Naive thymus-derived CD4-positive, alpha-beta T cell (primary cell): ENCODE results near the gene MRPL49. TPM values are rescaled to one million over a fixed set of nuclear protein-coding genes. Genes with fewer than 3 reads are reported as not detected.
"Not testable (repeated sequence)": the region's sequence is repeated elsewhere in the genome, so short reads cannot be mapped to it uniquely, and the experiment has no call there.

Experiments used
- ATAC-seq: fragments of 150-1000 bp; cut with Tn5 transposase; 2 replicates; pipeline ENCODE4 v1.10.0; 2021; ENCODE audit warnings: mild to moderate bottlenecking, moderate library complexity
- CTCF ChIA-PET: fragments of 350-600 bp; sonication (Branson Sonifier 250); formaldehyde crosslinking; loops from one replicate; lab custom pipeline; 2021; ENCODE audit warnings: antibody characterized with exemption; lab: Charles Lee
- POLR2A ChIA-PET: fragments of 350-600 bp; sonication (Branson Sonifier 250); formaldehyde crosslinking; loops from one replicate; lab custom pipeline; 2021; ENCODE audit warnings: antibody characterized with exemption, inconsistent platforms; lab: Charles Lee
- DNase-seq, 9 donors: peaks; one replicate each; pipeline versions ENCODE4 v3.0.0 to v3.0.0-alpha.2; 2020 to 2022; ENCODE audit warnings: mixed read lengths in 1 of 9
- H3K27ac ChIP-seq: one replicate; pipeline ENCODE4 v1.7.0; 2013; ENCODE audit warnings: mild to moderate bottlenecking, low read depth, low read length, moderate library complexity
- H3K27me3 ChIP-seq, 2 donors: one replicate each; pipeline ENCODE4 v1.7.0; 2013; ENCODE audit warnings: low read length in 2 of 2, mild to moderate bottlenecking in 2 of 2, moderate library complexity in 2 of 2; ENCODE audit not compliant: control insufficient read depth in 2 of 2, insufficient read depth in 2 of 2
- H3K36me3 ChIP-seq, 3 experiments: 1 replicate in 2 of 3; 2 replicates in 1 of 3; pipeline ENCODE4 v1.7.0; 2013; ENCODE audit warnings: low read length in 3 of 3, mild to moderate bottlenecking in 3 of 3, moderate library complexity in 1 of 3; ENCODE audit not compliant: insufficient read depth in 3 of 3, control insufficient read depth in 2 of 3
- H3K4me1 ChIP-seq, 2 donors: one replicate each; pipeline ENCODE4 v1.7.0; 2013; ENCODE audit warnings: low read length in 2 of 2, mild to moderate bottlenecking in 2 of 2, moderate library complexity in 1 of 2; ENCODE audit not compliant: control insufficient read depth in 2 of 2, insufficient read depth in 2 of 2
- H3K4me3 ChIP-seq: 2 replicates; pipeline ENCODE4 v1.7.0; 2013; ENCODE audit warnings: mild to moderate bottlenecking, low read length
- H3K9me3 ChIP-seq, 3 experiments: 1 replicate in 2 of 3; 2 replicates in 1 of 3; pipeline ENCODE4 v1.7.0; 2013; ENCODE audit warnings: low read length in 3 of 3; ENCODE audit not compliant: control insufficient read depth in 2 of 3
- H3K27ac Mint-ChIP-seq, 9 donors: one replicate each; pipeline ENCODE4 v1.8.0; 2020 to 2022; ENCODE audit warnings: mixed read lengths in 9 of 9, mild to moderate bottlenecking in 8 of 9, moderate library complexity in 5 of 9, inconsistent platforms in 2 of 9
- H3K27me3 Mint-ChIP-seq, 5 donors: one replicate each; pipeline ENCODE4 v1.8.0; 2021 to 2022; ENCODE audit warnings: mixed read lengths in 5 of 5, mild to moderate bottlenecking in 1 of 5
- H3K36me3 Mint-ChIP-seq, 5 donors: one replicate each; pipeline ENCODE4 v1.8.0; 2020 to 2022; ENCODE audit warnings: mixed read lengths in 5 of 5, mild to moderate bottlenecking in 3 of 5, inconsistent platforms in 1 of 5
- H3K4me1 Mint-ChIP-seq, 7 donors: one replicate each; pipeline ENCODE4 v1.8.0; 2020 to 2022; ENCODE audit warnings: mixed read lengths in 7 of 7, mild to moderate bottlenecking in 3 of 7, inconsistent platforms in 1 of 7
- H3K4me3 Mint-ChIP-seq, 10 donors: one replicate each; pipeline ENCODE4 v1.8.0; 2020 to 2022; ENCODE audit warnings: mild to moderate bottlenecking in 10 of 10, mixed read lengths in 10 of 10, moderate library complexity in 6 of 10, inconsistent platforms in 2 of 10
- H3K9me3 Mint-ChIP-seq, 11 donors: one replicate each; pipeline ENCODE4 v1.8.0; 2020 to 2022; ENCODE audit warnings: mixed read lengths in 11 of 11, mild to moderate bottlenecking in 4 of 11, inconsistent platforms in 1 of 11, moderate library complexity in 1 of 11
- intact Hi-C, 2 donors: fragments of 100-400 bp; cut with micrococcal nuclease; formaldehyde crosslinking; loops; one replicate each; pipeline ENCODE4 v1.15.1; 2023
- polyA plus RNA-seq, 2 donors: library from polyadenylated mRNA; unstranded; fragments of 300-500 nt; fragmentation: Illumina TruSeq; gene quantifications; one replicate each; pipeline ENCODE4 v1.2.3, GENCODE V29; 2021
- total RNA-seq, 6 experiments: library from RNA in 5 of 6; stranded (reverse) in 5 of 6; gene quantifications; 1 replicate in 5 of 6; 2 replicates in 1 of 6; pipeline ENCODE4 v1.2.3 and lab custom pipeline; 2021 to 2026

Gene MRPL49
- total and polyA plus RNA-seq, 7 experiments from 2014 or later = 38.1 to 102 (median 62.9) TPM

DNA sequence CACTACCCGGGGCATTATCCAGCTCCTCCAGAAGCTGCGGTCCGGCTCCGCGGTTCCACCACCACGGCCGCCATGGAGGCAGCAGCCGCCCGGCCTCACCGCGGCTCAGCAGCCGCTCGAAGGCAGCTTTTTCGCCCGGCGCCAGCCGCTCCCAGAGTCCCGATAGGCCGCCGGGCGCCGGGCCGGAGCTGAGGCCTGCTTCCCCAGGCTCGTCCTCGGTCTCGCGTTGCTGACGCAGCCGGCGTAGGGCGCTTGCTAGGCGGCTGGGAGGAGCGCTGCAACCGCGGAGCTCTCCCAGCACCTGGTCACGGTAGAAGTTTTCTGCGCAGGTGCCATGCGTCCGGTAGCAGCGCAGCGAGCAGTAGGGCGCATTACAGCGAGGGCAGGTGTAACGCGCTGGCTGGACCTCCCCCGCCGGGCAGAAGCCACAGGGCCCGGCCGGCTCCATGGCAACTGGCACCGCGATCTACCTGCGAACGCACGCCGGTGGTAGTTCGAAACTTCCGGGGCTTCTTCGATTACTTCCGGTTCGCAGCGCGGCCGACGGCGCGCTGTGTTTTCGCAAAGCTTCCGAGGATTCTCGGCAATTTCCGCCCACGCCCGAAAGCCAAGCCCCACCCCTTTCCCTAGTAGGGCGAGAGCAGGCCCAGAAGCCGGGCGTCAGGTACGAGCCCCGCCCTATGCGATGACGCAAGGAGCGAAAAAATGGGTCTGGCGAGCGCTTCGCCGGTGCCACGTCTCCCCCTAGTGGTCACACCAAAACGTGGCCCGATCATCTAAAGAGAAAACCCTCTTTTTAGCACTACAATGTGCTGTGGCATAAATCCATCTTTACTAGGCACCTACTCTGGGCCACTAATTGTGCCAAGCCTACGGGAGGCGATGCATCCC lies 4.7 kb upstream of the MRPL49 start, which contains the start of gene ZNHIT2:
ZNHIT2 (minus strand) TSS at position 496 of the 891 bp plus-strand sequence; CDS start at position 448, 48 bp downstream.
- H3K27ac Mint-ChIP-seq = peak within 1 kb of the TSS; percentile 86 to 100 (median 96)
- intact Hi-C loops = loop anchor here (1.0 to 10.0 kb wide), 20 partner anchors 7 to 498 kb away; partner anchors contain the start of genes ATG2A (in 2 of the 2), CDCA5 (in 2 of the 2), RASGRP2 (in 2 of the 2) and SF1 (in 2 of the 2)
- Histone ChIP-seq H3K4me1 (peaks cover 28 to 37% of the 10 kb centered on the region in 2 donors), H3K9me3 (no peaks in the 10 kb centered on the region), H3K4me3 (peak within 1 kb of the TSS; percentile 92), H3K27me3 (no peaks in the 10 kb centered on the region), H3K36me3 (peaks cover 16 to 41% (median 19%) of the 10 kb centered on the region in 3 experiments), H3K27ac (peak within 1 kb of the TSS; percentile 99)
- DNase-seq = peak; percentile 94 to 100 (median 100)
- POLR2A ChIA-PET = interaction anchor here (0.6 to 9.9 kb wide), 26 partner anchors 7 to 497 kb away, joined by 3 to 237 read pairs (median 4); partner anchors contain the start of genes ARL2, MEN1, PCNX3 and RASGRP2
- no peaks in the 10 kb centered on the region for H3K27me3 Mint-ChIP-seq
- peaks cover 20 to 77% (median 53%) of the 10 kb centered on the region in 7 donors for H3K4me1 Mint-ChIP-seq
- peaks cover 0 to 31% (median 26%) of the 10 kb centered on the region in 5 donors for H3K36me3 Mint-ChIP-seq
- H3K9me3 Mint-ChIP-seq = peaks cover 0 to 2% (median 0%) of the 10 kb centered on the region in 11 donors
- peak within 1 kb of the TSS; percentile 91 to 95 (median 92) for H3K4me3 Mint-ChIP-seq
- CTCF ChIA-PET = interaction anchor here (0.6 to 1.7 kb wide), 17 partner anchors 13 to 1124 kb away, joined by 3 to 5 read pairs (median 3); partner anchors contain the start of gene ARL2
- ATAC-seq = peak; percentile 85

DNA sequence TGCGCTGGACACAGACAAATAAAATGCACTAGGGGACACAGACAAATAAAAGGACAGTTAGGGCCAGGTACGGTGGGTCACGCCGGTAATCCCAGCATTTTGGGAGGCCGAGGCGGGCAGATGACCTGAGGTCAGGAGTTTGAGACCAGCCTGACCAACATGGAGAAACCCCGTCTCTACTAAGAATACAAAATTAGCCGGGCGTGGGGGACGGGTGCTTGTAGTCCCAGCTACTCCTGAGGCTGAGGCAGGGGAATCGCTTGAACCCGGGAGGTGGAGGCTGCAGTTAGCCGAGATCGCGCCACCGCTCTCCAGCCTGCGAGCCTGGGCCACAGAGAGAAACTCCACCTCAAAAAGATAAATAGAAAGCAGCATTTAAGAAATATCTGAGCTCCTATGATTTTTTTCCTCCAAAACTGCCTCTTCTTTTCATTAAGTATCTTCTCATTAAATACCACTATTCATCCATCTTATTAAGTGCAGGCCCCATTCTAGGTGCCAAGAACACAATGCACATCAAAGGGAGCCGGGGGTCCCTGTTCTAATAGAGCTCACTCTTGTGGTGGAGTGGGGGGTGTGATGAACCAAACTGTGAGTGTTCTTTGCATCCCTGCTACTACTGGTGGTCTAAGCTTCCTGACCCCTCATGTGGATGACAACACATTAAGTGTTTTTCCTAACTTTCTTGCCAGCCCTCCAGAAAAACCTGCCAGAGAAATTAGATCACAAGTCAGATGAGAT lies 3.9 kb upstream of the MRPL49 start:
- DNase-seq (no peak), ATAC-seq (no peak)
- no peak overlapping the region for H3K4me3 ChIP-seq
- Mint-ChIP-seq H3K27ac (peak overlapping the region; percentile 86 to 100 (median 95)), H3K27me3 (no peaks in the 10 kb centered on the region), H3K4me3 (peak overlapping the region; percentile 91 to 95 (median 92)), H3K9me3 (peaks cover 0 to 2% (median 0%) of the 10 kb centered on the region in 11 donors), H3K36me3 (peaks cover 0 to 31% (median 26%) of the 10 kb centered on the region in 5 donors), H3K4me1 (peaks cover 19 to 81% (median 56%) of the 10 kb centered on the region in 7 donors)
- POLR2A ChIA-PET = interaction anchor here (0.6 to 9.9 kb wide), 20 partner anchors 8 to 497 kb away, joined by 3 to 237 read pairs (median 4); partner anchors contain the start of genes ARL2, MEN1, PCNX3 and RASGRP2
- peaks cover 16 to 41% (median 19%) of the 10 kb centered on the region in 3 experiments for H3K36me3 ChIP-seq
- intact Hi-C loops = loop anchor here (1.0 to 10.0 kb wide), 3 partner anchors 8 to 373 kb away; partner anchors contain the start of genes CDC42EP2 (in 1 of the 2) and RASGRP2 (in 1 of the 2)
- peak overlapping the region; percentile 99 for H3K27ac ChIP-seq
- H3K27me3 ChIP-seq = no peaks in the 10 kb centered on the region
- H3K9me3 ChIP-seq = no peaks in the 10 kb centered on the region
- CTCF ChIA-PET = interaction anchor here (0.6 to 1.4 kb wide), 8 partner anchors 29 to 202 kb away, joined by 3 to 4 read pairs (median 3); partner anchors contain the start of gene ARL2
- peaks cover 29 to 40% of the 10 kb centered on the region in 2 donors for H3K4me1 ChIP-seq

DNA sequence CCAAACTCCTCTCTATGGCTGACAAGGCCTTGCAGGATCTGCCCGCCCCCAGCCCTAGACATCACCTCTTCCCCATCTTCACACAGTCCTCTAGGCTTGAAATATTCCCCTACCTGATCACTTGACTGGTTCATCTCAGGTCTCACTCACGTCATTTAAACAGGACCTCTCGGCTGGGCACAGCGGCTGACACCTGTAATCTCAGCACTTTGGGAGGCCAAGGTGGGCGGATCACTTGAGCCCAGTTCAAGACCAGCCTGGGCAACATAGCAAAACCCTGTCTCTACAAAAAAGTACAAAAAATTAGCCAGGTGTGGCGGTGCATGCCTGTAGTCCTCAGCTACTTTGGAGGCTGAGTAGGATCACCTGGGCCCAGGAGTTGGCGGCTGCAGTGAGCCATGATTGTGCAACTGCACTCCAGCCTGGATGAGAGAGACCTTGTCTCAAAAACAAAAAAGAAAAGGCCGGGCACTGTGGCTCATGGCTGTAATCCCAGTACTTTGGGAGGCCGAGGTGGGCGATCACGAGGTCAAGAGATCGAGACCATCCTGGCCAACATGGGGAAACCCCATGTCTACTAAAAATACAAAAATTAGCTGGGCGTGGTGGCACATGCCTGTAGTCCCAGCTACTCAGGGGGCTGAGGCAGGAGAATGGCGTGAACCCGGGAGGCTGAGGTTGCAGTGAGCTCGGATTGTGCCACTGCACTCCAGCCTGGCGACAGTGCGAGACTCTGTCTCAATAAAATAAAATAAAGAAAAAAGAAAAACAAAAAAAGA lies 3.0 kb upstream of the MRPL49 start:
- Mint-ChIP-seq H3K4me1 (peaks cover 15 to 79% (median 51%) of the 10 kb centered on the region in 7 donors), H3K4me3 (peak overlapping the region in 3 of 10 donors; percentile 41 to 66 (median 43)), H3K36me3 (peaks cover 0 to 31% (median 26%) of the 10 kb centered on the region in 5 donors), H3K27ac (peak overlapping the region; percentile 41 to 100 (median 93))
- intact Hi-C loops = loop anchor here (1.0 to 10.0 kb wide), 3 partner anchors 9 to 374 kb away; partner anchors contain the start of genes CDC42EP2 (in 1 of the 2) and RASGRP2 (in 1 of the 2)
- H3K27me3 Mint-ChIP-seq, H3K9me3 ChIP-seq, H3K27me3 ChIP-seq, H3K9me3 Mint-ChIP-seq, DNase-seq, ATAC-seq, H3K4me3 ChIP-seq: not testable (repeated sequence)
- peak overlapping the region; percentile 99 for H3K27ac ChIP-seq
- CTCF ChIA-PET = interaction anchor here (0.9 to 1.3 kb wide), 4 partner anchors 29 to 203 kb away, joined by 3 to 4 read pairs (median 4); no protein-coding TSS in a partner anchor
- POLR2A ChIA-PET = interaction anchor here (0.8 to 9.9 kb wide), 11 partner anchors 8 to 340 kb away, joined by 3 to 237 read pairs (median 5); partner anchors contain the start of genes ARL2, SYVN1, TM7SF2 and VPS51
- H3K36me3 ChIP-seq = peaks cover 16 to 42% (median 19%) of the 10 kb centered on the region in 3 experiments
- peaks cover 26 to 35% of the 10 kb centered on the region in 2 donors for H3K4me1 ChIP-seq

DNA sequence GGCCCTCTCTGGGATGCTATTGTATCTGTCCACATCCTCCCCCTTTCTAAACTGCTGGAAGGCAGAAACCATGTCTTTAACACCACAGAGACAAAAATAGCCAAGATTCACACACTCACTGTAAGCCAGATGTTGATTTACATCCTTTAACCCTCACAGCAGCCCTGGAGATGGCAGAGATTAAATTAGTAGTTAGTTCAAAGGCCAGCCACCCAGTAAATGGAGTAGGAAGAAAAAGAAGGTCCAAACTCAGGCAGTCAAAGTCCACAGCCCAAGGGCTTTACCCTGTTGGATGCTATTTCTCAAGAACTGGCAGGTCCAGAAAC lies 2.5 kb upstream of the MRPL49 start:
- POLR2A ChIA-PET = interaction anchor here (2.4 to 9.9 kb wide), 5 partner anchors 9 to 106 kb away, joined by 7 to 237 read pairs (median 44); partner anchors contain the start of genes ARL2, SYVN1, TM7SF2 and VPS51
- Histone ChIP-seq H3K36me3 (peaks cover 16 to 47% (median 19%) of the 10 kb centered on the region in 3 experiments), H3K27me3 (no peaks in the 10 kb centered on the region), H3K4me1 (peaks cover 26 to 35% of the 10 kb centered on the region in 2 donors), H3K4me3 (no peak overlapping the region), H3K27ac (peak overlapping the region; percentile 99), H3K9me3 (no peaks in the 10 kb centered on the region)
- intact Hi-C loops = loop anchor here in 1 of 2 donors (10.0 kb wide), 2 partner anchors 195 to 375 kb away; partner anchors contain the start of genes CDC42EP2 and RASGRP2
- CTCF ChIA-PET = interaction anchor here (3.1 kb wide), 1 partner anchor 8 kb away, joined by 48 read pairs; the partner anchor contains the start of gene TM7SF2
- peak overlapping the region in 5 of 9 donors; percentile 28 to 100 (median 100) for H3K27ac Mint-ChIP-seq
- peaks cover 0 to 2% (median 0%) of the 10 kb centered on the region in 11 donors for H3K9me3 Mint-ChIP-seq
- H3K4me1 Mint-ChIP-seq = peaks cover 18 to 80% (median 52%) of the 10 kb centered on the region in 7 donors
- no peaks in the 10 kb centered on the region for H3K27me3 Mint-ChIP-seq
- peak overlapping the region in 9 of 10 donors; percentile 16 to 98 (median 51) for H3K4me3 Mint-ChIP-seq
- DNase-seq (no peak), ATAC-seq (no peak)
- peaks cover 0 to 31% (median 26%) of the 10 kb centered on the region in 5 donors for H3K36me3 Mint-ChIP-seq

DNA sequence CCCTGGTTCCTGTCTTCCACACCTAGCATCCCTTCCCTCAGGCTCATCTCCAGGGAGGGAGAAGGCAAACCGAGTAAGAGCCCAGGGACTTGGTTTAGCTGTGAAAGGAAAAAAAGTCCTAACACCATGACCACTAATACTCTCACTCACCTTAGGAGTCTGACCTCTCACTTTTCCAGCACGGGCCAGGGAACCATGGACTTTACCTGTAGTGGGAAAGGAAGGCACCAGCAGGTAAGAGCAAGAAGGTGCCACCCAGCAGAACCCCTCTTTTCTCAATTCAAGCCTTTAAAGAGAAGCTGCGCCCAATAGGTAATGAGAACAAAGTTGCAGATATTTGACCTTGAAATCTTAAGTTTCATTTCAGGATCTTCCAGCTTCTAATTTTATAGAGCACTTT lies 1.3 kb upstream of the MRPL49 start:
- peaks cover 25 to 30% of the 10 kb centered on the region in 2 donors for H3K4me1 ChIP-seq
- H3K36me3 Mint-ChIP-seq = peaks cover 0 to 34% (median 31%) of the 10 kb centered on the region in 5 donors

More for the DNA sequence above, 1.3 kb upstream of the MRPL49 start:
- Histone ChIP-seq H3K9me3 (no peaks in the 10 kb centered on the region), H3K27ac (peak overlapping the region; percentile 99), H3K4me3 (peak overlapping the region; percentile 99), H3K36me3 (peaks cover 16 to 54% (median 19%) of the 10 kb centered on the region in 3 experiments), H3K27me3 (no peaks in the 10 kb centered on the region)
- no peaks in the 10 kb centered on the region for H3K27me3 Mint-ChIP-seq
- DNase-seq = no peak
- peak overlapping the region; percentile 98 to 100 (median 99) for H3K4me3 Mint-ChIP-seq
- intact Hi-C loops = no loop called here
- CTCF ChIA-PET = interaction anchor here (0.7 to 3.1 kb wide), 3 partner anchors 9 to 400 kb away, joined by 3 to 48 read pairs (median 10); partner anchors contain the start of genes ARL2 and TM7SF2
- H3K27ac Mint-ChIP-seq = peak overlapping the region; percentile 98 to 100 (median 100)
- peaks cover 18 to 70% (median 52%) of the 10 kb centered on the region in 7 donors for H3K4me1 Mint-ChIP-seq
- POLR2A ChIA-PET = interaction anchor here (0.5 to 9.9 kb wide), 20 partner anchors 10 to 849 kb away, joined by 3 to 237 read pairs (median 8); partner anchors contain the start of genes ARL2, MEN1, SAC3D1 and SF1
- ATAC-seq = no peak
- H3K9me3 Mint-ChIP-seq = peaks cover 0 to 2% (median 0%) of the 10 kb centered on the region in 11 donors
